ENCODE data around the gene ANP32A. TPM values are rescaled to one million over a fixed set of nuclear protein-coding genes. Genes with fewer than 3 reads are reported as not detected.

Gene ANP32A
- total and polyA plus RNA-seq, 2 donors (not counting 1 experiment from before 2014, with no cell fraction given) = 47.7 to 53.1 TPM

DNA sequence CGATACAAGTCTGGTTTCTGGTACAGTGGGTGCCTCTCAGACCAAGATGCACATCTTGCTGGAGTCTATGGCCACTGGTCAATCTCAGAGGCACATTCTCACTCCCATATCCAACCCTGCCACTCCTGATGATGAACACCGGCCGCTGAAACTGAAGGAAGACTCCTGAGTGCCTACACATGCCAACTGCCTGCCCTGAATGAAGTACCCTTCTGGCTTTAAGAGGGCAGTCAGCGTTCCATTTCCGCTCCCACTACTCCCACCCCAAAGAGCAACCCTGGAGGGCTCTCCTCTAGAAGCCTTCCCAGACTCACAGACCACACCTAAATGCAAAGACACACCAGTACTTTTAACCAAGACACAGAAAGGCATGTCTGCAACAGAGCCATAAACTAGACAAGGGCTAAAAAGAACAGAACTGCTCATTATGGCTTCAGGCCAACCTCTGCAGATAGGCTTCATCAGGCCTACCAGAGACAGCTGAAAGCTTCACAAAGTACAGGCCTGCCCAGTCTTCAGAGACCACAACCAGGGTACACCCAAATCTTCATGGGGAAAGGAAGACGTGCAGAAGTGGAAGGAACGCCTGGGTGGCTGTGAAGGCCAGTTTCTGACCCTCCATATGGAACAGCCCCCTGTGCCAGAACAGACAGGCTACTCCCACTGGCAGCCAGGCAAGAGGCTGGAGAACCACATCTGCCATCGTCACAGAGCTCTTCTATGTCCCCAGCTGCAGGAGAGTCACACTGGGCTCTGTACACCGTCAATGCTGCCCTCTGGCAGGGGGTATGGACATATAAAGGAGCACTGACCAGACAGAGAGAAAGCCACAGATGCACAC, 14.3 kb downstream of the ANP32A start:
- Histone ChIP-seq H3K27me3 (ENCODE audit: control insufficient read depth, insufficient read depth, low read length) (no peaks in the 10 kb centered on the region), H3K79me2 (ENCODE audit: control insufficient read depth, insufficient read depth, low read length) (peaks cover 66% of the 10 kb centered on the region), H3K4me2 (ENCODE audit: extremely low read depth, insufficient read depth, low read length) (no peak overlapping the region), H3K4me3 (replicated peaks in 1 of 4; ENCODE audit: control extremely low read depth in 1 of 4, insufficient read depth in 1 of 4, low read depth in 3 of 4, low read length in 4 of 4) (no peak overlapping the region), H3K36me3 (ENCODE audit: control insufficient read depth, insufficient read depth, low read length) (no peaks in the 10 kb centered on the region), H2AFZ (ENCODE audit: low read length) (no peak overlapping the region), H3K9me3 (ENCODE audit: control insufficient read depth, insufficient read depth, low read depth, low read length) (no peaks in the 10 kb centered on the region), H4K20me1 (ENCODE audit: control insufficient read depth, extremely low read depth, insufficient read depth, low read length) (no peaks in the 10 kb centered on the region), H3K9ac (ENCODE audit: insufficient read depth, low read length) (no peak overlapping the region), H3K27ac (ENCODE audit: insufficient read depth, low read length) (no peak overlapping the region), H3K4me1 (ENCODE audit: control insufficient read depth, extremely low read depth, insufficient read depth, low read length) (no peaks in the 10 kb centered on the region)
- TF ChIP-seq CTCF (conservative IDR thresholded peaks at IDR 0.05 in 1 of 2, IDR thresholded peaks at IDR 0.05 in 1 of 2; ENCODE audit: low read depth in 1 of 2, low read length in 2 of 2) = no peak
- TF ChIP-seq EZH2 (IDR thresholded peaks at IDR 0.05; ENCODE audit: low read length, missing control alignments) = no peak
- DNase-seq (ENCODE audit: low read depth in 2 of 2) = no peak

- DNase-seq (ENCODE audit: low read depth in 2 of 2) = no peak
- no peak overlapping the region for H3K9ac ChIP-seq (ENCODE audit: insufficient read depth, low read length)
- H3K79me2 ChIP-seq (ENCODE audit: control insufficient read depth, insufficient read depth, low read length) = peaks cover 43% of the 10 kb centered on the region
- H2AFZ ChIP-seq (ENCODE audit: low read length) = no peak overlapping the region
- no peak overlapping the region for H3K27ac ChIP-seq (ENCODE audit: insufficient read depth, low read length)
- H4K20me1 ChIP-seq (ENCODE audit: control insufficient read depth, extremely low read depth, insufficient read depth, low read length) = no peaks in the 10 kb centered on the region
- H3K4me2 ChIP-seq (ENCODE audit: extremely low read depth, insufficient read depth, low read length) = no peak overlapping the region
- no peaks in the 10 kb centered on the region for H3K9me3 ChIP-seq (ENCODE audit: control insufficient read depth, insufficient read depth, low read depth, low read length)
- H3K36me3 ChIP-seq (ENCODE audit: control insufficient read depth, insufficient read depth, low read length) = no peaks in the 10 kb centered on the region
- TF ChIP-seq EZH2 (IDR thresholded peaks at IDR 0.05; ENCODE audit: low read length, missing control alignments) = no peak
- TF ChIP-seq CTCF (conservative IDR thresholded peaks at IDR 0.05 in 1 of 2, IDR thresholded peaks at IDR 0.05 in 1 of 2; ENCODE audit: low read depth in 1 of 2, low read length in 2 of 2) = no peak
- H3K4me3 ChIP-seq (replicated peaks in 1 of 4; ENCODE audit: control extremely low read depth in 1 of 4, insufficient read depth in 1 of 4, low read depth in 3 of 4, low read length in 4 of 4) = no peak overlapping the region
- no peaks in the 10 kb centered on the region for H3K27me3 ChIP-seq (ENCODE audit: control insufficient read depth, insufficient read depth, low read length)
- H3K4me1 ChIP-seq (ENCODE audit: control insufficient read depth, extremely low read depth, insufficient read depth, low read length) = no peaks in the 10 kb centered on the region
Observed at GRCh38 chr15:68802373-68802772, 18.3 kb downstream of the ANP32A start.

GRCh38 chr15:68801572-68802148, 19.0 kb downstream of the ANP32A start:
- peaks cover 42% of the 10 kb centered on the region for H3K79me2 ChIP-seq (ENCODE audit: control insufficient read depth, insufficient read depth, low read length)

More at GRCh38 chr15:68801572-68802148, 19.0 kb downstream of the ANP32A start:
- Histone ChIP-seq H3K9me3 (ENCODE audit: control insufficient read depth, insufficient read depth, low read depth, low read length) (no peaks in the 10 kb centered on the region), H4K20me1 (ENCODE audit: control insufficient read depth, extremely low read depth, insufficient read depth, low read length) (no peaks in the 10 kb centered on the region), H3K36me3 (ENCODE audit: control insufficient read depth, insufficient read depth, low read length) (no peaks in the 10 kb centered on the region), H3K9ac (ENCODE audit: insufficient read depth, low read length) (no peak overlapping the region), H3K4me3 (replicated peaks in 1 of 4; ENCODE audit: control extremely low read depth in 1 of 4, insufficient read depth in 1 of 4, low read depth in 3 of 4, low read length in 4 of 4) (no peak overlapping the region), H3K4me1 (ENCODE audit: control insufficient read depth, extremely low read depth, insufficient read depth, low read length) (no peaks in the 10 kb centered on the region), H2AFZ (ENCODE audit: low read length) (no peak overlapping the region), H3K4me2 (ENCODE audit: extremely low read depth, insufficient read depth, low read length) (no peak overlapping the region), H3K27ac (ENCODE audit: insufficient read depth, low read length) (no peak overlapping the region), H3K27me3 (ENCODE audit: control insufficient read depth, insufficient read depth, low read length) (no peaks in the 10 kb centered on the region)
- no peak for TF ChIP-seq EZH2 (IDR thresholded peaks at IDR 0.05; ENCODE audit: low read length, missing control alignments)
- TF ChIP-seq CTCF (conservative IDR thresholded peaks at IDR 0.05 in 1 of 2, IDR thresholded peaks at IDR 0.05 in 1 of 2; ENCODE audit: low read depth in 1 of 2, low read length in 2 of 2) = no peak
- no peak for DNase-seq (ENCODE audit: low read depth in 2 of 2)
